Activated CD8-positive, alpha-beta T cell treated with anti-CD3 and anti-CD28 coated beads for 36 hours (primary cell): ENCODE results near the gene TARS2. TPM values are rescaled to one million over a fixed set of nuclear protein-coding genes. Genes with fewer than 3 reads are reported as not detected.
A peak's percentile ranks its signal among the peaks of the same experiment; 100 is the strongest.

Experiments used
- ATAC-seq: fragments of 200-7000 bp; cut with Tn5 transposase; one replicate; pipeline ENCODE4 v1.10.0; 2021; ENCODE audit warnings: mild to moderate bottlenecking, moderate library complexity
- CTCF ChIA-PET: fragments of 350-600 bp; sonication (Branson Sonifier 250); formaldehyde crosslinking; loops from one replicate; lab custom pipeline; 2021; ENCODE audit warnings: antibody characterized with exemption; lab: Charles Lee
- POLR2A ChIA-PET: fragments of 350-600 bp; sonication (Branson Sonifier 250); formaldehyde crosslinking; loops from one replicate; lab custom pipeline; 2021; ENCODE audit warnings: antibody characterized with exemption; lab: Charles Lee
- DNase-seq: peaks from one replicate; pipeline ENCODE4 v3.0.0-alpha.2; 2020
- H3K27ac Mint-ChIP-seq: one replicate; pipeline ENCODE4 v1.8.0; 2021; ENCODE audit warnings: mild to moderate bottlenecking, mixed read lengths
- H3K27me3 Mint-ChIP-seq: one replicate; pipeline ENCODE4 v1.8.0; 2021; ENCODE audit warnings: mixed read lengths
- H3K36me3 Mint-ChIP-seq: one replicate; pipeline ENCODE4 v1.8.0; 2021; ENCODE audit warnings: low read depth, mixed read lengths
- H3K4me1 Mint-ChIP-seq: one replicate; pipeline ENCODE4 v1.8.0; 2021; ENCODE audit warnings: low read depth, mixed read lengths
- H3K4me3 Mint-ChIP-seq: one replicate; pipeline ENCODE4 v1.8.0; 2021; ENCODE audit warnings: mild to moderate bottlenecking, moderate library complexity, mixed read lengths
- H3K9me3 Mint-ChIP-seq: one replicate; pipeline ENCODE4 v1.8.0; 2021; ENCODE audit warnings: mixed read lengths
- CTCF ChIP-seq: fragments of 200-600 bp; IDR thresholded peaks from one replicate; pipeline ENCODE4 v1.8.0; 2022; ENCODE audit warnings: antibody characterized with exemption, mild to moderate bottlenecking
- intact Hi-C: fragments of 100-400 bp; cut with micrococcal nuclease; formaldehyde crosslinking; loops from one replicate; pipeline ENCODE4 v1.10.0; 2022
- total RNA-seq, 2 experiments: library from RNA; stranded (reverse); gene quantifications; one replicate each; pipeline ENCODE4 v1.2.3, GENCODE V29; 2021

TARS2 gene
- 10 to 100 TPM; 43.3 to 44.5 TPM for total RNA-seq

- intact Hi-C loops, result loop anchor here (10.0 kb wide), 1 partner anchor 138 kb away; the partner anchor contains the start of gene ENSA
- Mint-ChIP-seq H3K9me3 (no peaks in the 10 kb centered on the region), H3K4me3 (peak within 1 kb of the TSS; percentile 98), H3K36me3 (peaks cover 24% of the 10 kb centered on the region), H3K4me1 (peaks cover 18% of the 10 kb centered on the region), H3K27me3 (no peaks in the 10 kb centered on the region), H3K27ac (peak within 1 kb of the TSS; percentile 99)
- ATAC-seq, result peak; percentile 100
- no peak for TF ChIP-seq CTCF
- POLR2A ChIA-PET, result interaction anchor here (0.6 to 2.1 kb wide), 12 partner anchors 11 to 188 kb away, joined by 3 to 5 read pairs (median 4); partner anchors contain the start of gene FALEC
- CTCF ChIA-PET, result interaction anchor here (1.0 to 2.5 kb wide), 3 partner anchors 18 to 73 kb away, joined by 3 to 12 read pairs (median 3); no protein-coding TSS in a partner anchor
- DNase-seq, result peak; percentile 98
These were observed at the start of gene TARS2 for GRCh38 chr1:150486966-150487762. Gene TARS2 (plus strand): TSS chr1:150487419. CDS start chr1:150487451, 32 bp downstream.

GRCh38 chr1:150441121-150441520 is 46.1 kb upstream of the TARS2 start:
- H3K36me3 Mint-ChIP-seq, result peaks cover 8% of the 10 kb centered on the region
- H3K4me1 Mint-ChIP-seq, result peaks cover 7% of the 10 kb centered on the region
- ChIA-PET POLR2A (no interaction called here), CTCF (interaction anchor here (0.6 to 2.1 kb wide), 4 partner anchors 92 to 185 kb away, joined by 3 to 5 read pairs (median 3); no protein-coding TSS in a partner anchor)
- H3K27me3 Mint-ChIP-seq, result no peaks in the 10 kb centered on the region
- no peak for TF ChIP-seq CTCF
- no peak overlapping the region for H3K4me3 Mint-ChIP-seq
- no peak for ATAC-seq
- no peak for DNase-seq
- intact Hi-C loops, result no loop called here
- H3K27ac Mint-ChIP-seq, result no peak overlapping the region
- no peaks in the 10 kb centered on the region for H3K9me3 Mint-ChIP-seq

GRCh38 chr1:150444232-150444631 is 43.0 kb upstream of the TARS2 start:
- Mint-ChIP-seq H3K4me3 (no peak overlapping the region), H3K9me3 (no peaks in the 10 kb centered on the region), H3K36me3 (peaks cover 9% of the 10 kb centered on the region), H3K4me1 (peaks cover 7% of the 10 kb centered on the region), H3K27ac (peak overlapping the region; percentile 58), H3K27me3 (no peaks in the 10 kb centered on the region)
- ATAC-seq (peak; percentile 61), DNase-seq (no peak)
- POLR2A ChIA-PET, result interaction anchor here (0.7 to 1.0 kb wide), 2 partner anchors 9 to 129 kb away, joined by 3 read pairs; no protein-coding TSS in a partner anchor
- intact Hi-C loops, result no loop called here
- CTCF ChIA-PET, result interaction anchor here (1.0 kb wide), 1 partner anchor 88 kb away, joined by 3 read pairs; no protein-coding TSS in a partner anchor
- TF ChIP-seq CTCF, result no peak

- no peaks in the 10 kb centered on the region for H3K27me3 Mint-ChIP-seq
- H3K4me3 Mint-ChIP-seq, result no peak overlapping the region
- H3K4me1 Mint-ChIP-seq, result peaks cover 3% of the 10 kb centered on the region
- ChIA-PET CTCF (no interaction called here), POLR2A (no interaction called here)
- no peaks in the 10 kb centered on the region for H3K9me3 Mint-ChIP-seq
- no peak overlapping the region for H3K27ac Mint-ChIP-seq
- peaks cover 14% of the 10 kb centered on the region for H3K36me3 Mint-ChIP-seq
- no peak for TF ChIP-seq CTCF
- intact Hi-C loops, result no loop called here
- ATAC-seq (no peak), DNase-seq (no peak)
These were observed 31.0 kb upstream of the TARS2 start for GRCh38 chr1:150456146-150456647.
